ENCODE results near the gene ZC3H14. TPM values are rescaled to one million over a fixed set of nuclear protein-coding genes. Genes with fewer than 3 reads are reported as not detected.
A peak's percentile ranks its signal among the peaks of the same experiment; 100 is the strongest.

ZC3H14 gene
- polyA plus RNA-seq, 1 of the 3 experiments (the other 2 are of a cell fraction) = 61.5 TPM

DNA sequence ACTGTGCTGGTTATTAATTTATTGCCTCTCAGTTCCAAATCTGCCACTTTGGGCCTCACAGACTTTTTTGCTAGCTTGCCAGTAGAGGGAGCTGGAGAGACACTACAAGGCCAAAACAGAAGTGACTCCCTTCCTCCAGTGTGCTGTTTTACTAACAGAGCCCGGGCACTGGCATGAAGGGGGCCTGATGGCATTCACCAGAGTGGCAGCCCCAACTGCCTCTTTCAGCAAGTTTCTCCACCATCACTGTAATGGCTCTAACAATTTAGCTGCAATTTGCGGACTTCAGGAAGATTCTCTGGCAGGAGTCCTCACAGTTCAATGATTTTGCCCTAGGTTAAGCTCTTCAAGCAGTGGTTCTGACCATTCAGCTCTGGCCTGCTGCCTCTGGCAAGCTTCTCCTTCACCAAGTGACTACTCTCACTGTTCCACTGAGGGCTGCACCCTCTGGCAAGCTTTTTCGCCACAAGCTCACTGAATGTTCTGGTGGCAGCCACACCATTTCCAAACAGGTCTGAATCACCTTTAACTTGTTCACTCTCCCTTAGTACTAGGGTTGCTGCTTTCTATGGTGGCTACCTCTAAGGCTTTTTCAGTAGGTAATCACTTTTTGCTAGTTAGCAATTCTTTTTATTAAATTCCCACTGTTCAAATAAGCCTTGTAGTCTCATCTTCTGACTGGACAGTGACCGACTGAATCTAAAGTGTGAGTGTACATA, 104.9 kb downstream of the ZC3H14 start:
- H3F3A ChIP-seq (replicated peaks; ENCODE audit: insufficient read depth) = no peaks in the 10 kb centered on the region
- no peak overlapping the region for H2AFZ ChIP-seq (ENCODE audit: low read depth)
- no peaks in the 10 kb centered on the region for H3K9me2 ChIP-seq
- no peaks in the 10 kb centered on the region for H3K79me2 ChIP-seq (ENCODE audit: insufficient read depth)
- 34% methylated on average over 4 of the region's 4 CpGs for WGBS (ENCODE audit: low lambda C conversion rate)
- H3K27me3 ChIP-seq (ENCODE audit: insufficient read depth) = no peaks in the 10 kb centered on the region
- DNase-seq = peak; percentile 63
- H3K36me3 ChIP-seq (replicated peaks in 1 of 2; ENCODE audit: control insufficient read depth in 1 of 2, insufficient read depth in 2 of 2, low read length in 1 of 2) = peaks cover 0 to 12% of the 10 kb centered on the region in 2 experiments
- CTCF ChIA-PET = interaction anchor here (0.6 to 4.3 kb wide), 51 partner anchors 8 to 1093 kb away, joined by 3 to 45 read pairs (median 4); partner anchors contain the start of gene TTC8
- no peak overlapping the region for H3K9ac ChIP-seq
- H3K4me2 ChIP-seq = no peak overlapping the region
- no peaks in the 10 kb centered on the region for H4K20me1 ChIP-seq (ENCODE audit: insufficient read depth)
- POLR2A ChIA-PET = interaction anchor here (1.3 to 2.7 kb wide), 4 partner anchors 15 to 236 kb away, joined by 4 to 14 read pairs (median 6); partner anchors contain the start of gene TTC8
- no peak overlapping the region; a peak in 1 of 4 replicates for H3K4me3 ChIP-seq (ENCODE audit: low read depth in 2 of 2, low read length in 1 of 2)
- TF ChIP-seq, protein P1, sequence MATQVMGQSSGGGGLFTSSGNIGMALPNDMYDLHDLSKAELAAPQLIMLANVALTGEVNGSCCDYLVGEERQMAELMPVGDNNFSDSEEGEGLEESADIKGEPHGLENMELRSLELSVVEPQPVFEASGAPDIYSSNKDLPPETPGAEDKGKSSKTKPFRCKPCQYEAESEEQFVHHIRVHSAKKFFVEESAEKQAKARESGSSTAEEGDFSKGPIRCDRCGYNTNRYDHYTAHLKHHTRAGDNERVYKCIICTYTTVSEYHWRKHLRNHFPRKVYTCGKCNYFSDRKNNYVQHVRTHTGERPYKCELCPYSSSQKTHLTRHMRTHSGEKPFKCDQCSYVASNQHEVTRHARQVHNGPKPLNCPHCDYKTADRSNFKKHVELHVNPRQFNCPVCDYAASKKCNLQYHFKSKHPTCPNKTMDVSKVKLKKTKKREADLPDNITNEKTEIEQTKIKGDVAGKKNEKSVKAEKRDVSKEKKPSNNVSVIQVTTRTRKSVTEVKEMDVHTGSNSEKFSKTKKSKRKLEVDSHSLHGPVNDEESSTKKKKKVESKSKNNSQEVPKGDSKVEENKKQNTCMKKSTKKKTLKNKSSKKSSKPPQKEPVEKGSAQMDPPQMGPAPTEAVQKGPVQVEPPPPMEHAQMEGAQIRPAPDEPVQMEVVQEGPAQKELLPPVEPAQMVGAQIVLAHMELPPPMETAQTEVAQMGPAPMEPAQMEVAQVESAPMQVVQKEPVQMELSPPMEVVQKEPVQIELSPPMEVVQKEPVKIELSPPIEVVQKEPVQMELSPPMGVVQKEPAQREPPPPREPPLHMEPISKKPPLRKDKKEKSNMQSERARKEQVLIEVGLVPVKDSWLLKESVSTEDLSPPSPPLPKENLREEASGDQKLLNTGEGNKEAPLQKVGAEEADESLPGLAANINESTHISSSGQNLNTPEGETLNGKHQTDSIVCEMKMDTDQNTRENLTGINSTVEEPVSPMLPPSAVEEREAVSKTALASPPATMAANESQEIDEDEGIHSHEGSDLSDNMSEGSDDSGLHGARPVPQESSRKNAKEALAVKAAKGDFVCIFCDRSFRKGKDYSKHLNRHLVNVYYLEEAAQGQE (IDR thresholded peaks at IDR 0.05; ENCODE audit: low read depth, low read length) = no peak
- no peak for TF ChIP-seq GATA2 (CRISPR knock-in tag; IDR thresholded peaks at IDR 0.05)
- no peak for TF ChIP-seq EZH2phosphoT487 (IDR thresholded peaks at IDR 0.05; ENCODE audit: borderline replicate concordance, low read depth)
- peak; percentile 19 for TF ChIP-seq CHD2 (IDR thresholded peaks at IDR 0.05; ENCODE audit: low read length, partially characterized antibody)
- TF ChIP-seq, protein P2, sequence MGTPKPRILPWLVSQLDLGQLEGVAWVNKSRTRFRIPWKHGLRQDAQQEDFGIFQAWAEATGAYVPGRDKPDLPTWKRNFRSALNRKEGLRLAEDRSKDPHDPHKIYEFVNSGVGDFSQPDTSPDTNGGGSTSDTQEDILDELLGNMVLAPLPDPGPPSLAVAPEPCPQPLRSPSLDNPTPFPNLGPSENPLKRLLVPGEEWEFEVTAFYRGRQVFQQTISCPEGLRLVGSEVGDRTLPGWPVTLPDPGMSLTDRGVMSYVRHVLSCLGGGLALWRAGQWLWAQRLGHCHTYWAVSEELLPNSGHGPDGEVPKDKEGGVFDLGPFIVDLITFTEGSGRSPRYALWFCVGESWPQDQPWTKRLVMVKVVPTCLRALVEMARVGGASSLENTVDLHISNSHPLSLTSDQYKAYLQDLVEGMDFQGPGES (IDR thresholded peaks at IDR 0.05; ENCODE audit: low read depth, low read length) = no peak
- TF ChIP-seq EP300 (IDR thresholded peaks at IDR 0.05; ENCODE audit: borderline replicate concordance in 1 of 2, low read depth in 1 of 2, low read length in 1 of 2) = peak in 1 of 2 experiments; percentile 22; a peak in 1 of 4 replicates
- TF ChIP-seq RCOR1 (IDR thresholded peaks at IDR 0.05; ENCODE audit: low read length) = peak; percentile 66
- TF ChIP-seq MXI1 (IDR thresholded peaks at IDR 0.05; ENCODE audit: low read depth, low read length) = peak; percentile 47; the same call in 1 of the 2 replicates
- TF ChIP-seq RAD21 (IDR thresholded peaks at IDR 0.05; ENCODE audit: low read length) = peak; percentile 89
- peak; percentile 75 for TF ChIP-seq SMC3 (IDR thresholded peaks at IDR 0.05; ENCODE audit: low read depth, low read length)
- 0 out of 2 replicates have a peak, but pooled peaks have one; percentile 17 for TF ChIP-seq RFX5 (IDR thresholded peaks at IDR 0.05; ENCODE audit: low read length)
- TF ChIP-seq, protein P3, sequence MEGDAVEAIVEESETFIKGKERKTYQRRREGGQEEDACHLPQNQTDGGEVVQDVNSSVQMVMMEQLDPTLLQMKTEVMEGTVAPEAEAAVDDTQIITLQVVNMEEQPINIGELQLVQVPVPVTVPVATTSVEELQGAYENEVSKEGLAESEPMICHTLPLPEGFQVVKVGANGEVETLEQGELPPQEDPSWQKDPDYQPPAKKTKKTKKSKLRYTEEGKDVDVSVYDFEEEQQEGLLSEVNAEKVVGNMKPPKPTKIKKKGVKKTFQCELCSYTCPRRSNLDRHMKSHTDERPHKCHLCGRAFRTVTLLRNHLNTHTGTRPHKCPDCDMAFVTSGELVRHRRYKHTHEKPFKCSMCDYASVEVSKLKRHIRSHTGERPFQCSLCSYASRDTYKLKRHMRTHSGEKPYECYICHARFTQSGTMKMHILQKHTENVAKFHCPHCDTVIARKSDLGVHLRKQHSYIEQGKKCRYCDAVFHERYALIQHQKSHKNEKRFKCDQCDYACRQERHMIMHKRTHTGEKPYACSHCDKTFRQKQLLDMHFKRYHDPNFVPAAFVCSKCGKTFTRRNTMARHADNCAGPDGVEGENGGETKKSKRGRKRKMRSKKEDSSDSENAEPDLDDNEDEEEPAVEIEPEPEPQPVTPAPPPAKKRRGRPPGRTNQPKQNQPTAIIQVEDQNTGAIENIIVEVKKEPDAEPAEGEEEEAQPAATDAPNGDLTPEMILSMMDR (IDR thresholded peaks at IDR 0.05) = peak; percentile 90
- peaks cover 0 to 24% of the 10 kb centered on the region in 2 experiments; a peak in 2 of 4 replicates for H3K4me1 ChIP-seq (ENCODE audit: control insufficient read depth in 1 of 2, insufficient read depth in 2 of 2, low read depth in 1 of 2, low read length in 1 of 2)
- H3K27ac ChIP-seq (ENCODE audit: low read depth in 2 of 2, low read length in 1 of 2) = peak overlapping the region in 1 of 2 experiments; percentile 85; a peak in 2 of 4 replicates
- no peaks in the 10 kb centered on the region for H3K9me3 ChIP-seq

All from SK-N-SH (cell line).